GM12891 (cell line): ENCODE measurements around the gene TTLL8.

ENCODE experiments used
- POLR2A ChIP-seq: IDR thresholded peaks from 2 replicates; pipeline ENCODE4 v1.6.1; 2011; ENCODE audit warnings: low read depth, low read length, control low read depth
- POLR2AphosphoS5 ChIP-seq: IDR thresholded peaks from 2 replicates; pipeline ENCODE4 v1.6.1; 2011; ENCODE audit warnings: low read depth, low read length, control low read depth

GRCh38 chr22:50027639-50028537 lies 30.2 kb downstream of the TTLL8 start:
- no peak for TF ChIP-seq POLR2A
- TF ChIP-seq POLR2AphosphoS5: no peak
